ENCODE data around the gene ALAD.

DNA sequence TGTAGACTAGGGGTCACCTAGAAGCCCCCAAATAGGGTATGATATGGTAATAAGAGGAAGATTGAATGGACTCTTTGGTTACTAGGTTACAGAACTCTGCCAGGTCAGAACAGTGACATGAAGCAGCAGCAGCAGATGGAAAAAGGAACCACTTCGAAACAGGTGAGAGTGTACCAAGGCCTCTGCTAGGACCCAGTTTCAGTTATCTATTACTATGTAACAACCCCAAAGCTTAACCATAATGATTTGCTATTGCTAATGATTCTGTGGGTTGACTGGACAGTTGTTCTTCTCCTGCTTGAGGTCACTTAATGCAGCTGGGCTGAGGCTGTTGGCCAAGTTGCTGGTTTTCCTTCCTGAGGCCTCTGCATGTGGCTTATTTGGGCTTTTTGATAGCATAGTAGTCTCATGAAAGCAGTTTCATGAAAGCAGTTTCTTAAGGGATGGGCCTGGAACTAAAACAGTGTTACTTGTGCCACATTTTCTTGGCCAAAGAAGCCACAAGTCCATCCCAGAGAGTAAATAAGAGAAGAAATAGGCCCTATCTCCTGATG lies 27.1 kb upstream of the ALAD start:
- TF ChIP-seq, protein P1, sequence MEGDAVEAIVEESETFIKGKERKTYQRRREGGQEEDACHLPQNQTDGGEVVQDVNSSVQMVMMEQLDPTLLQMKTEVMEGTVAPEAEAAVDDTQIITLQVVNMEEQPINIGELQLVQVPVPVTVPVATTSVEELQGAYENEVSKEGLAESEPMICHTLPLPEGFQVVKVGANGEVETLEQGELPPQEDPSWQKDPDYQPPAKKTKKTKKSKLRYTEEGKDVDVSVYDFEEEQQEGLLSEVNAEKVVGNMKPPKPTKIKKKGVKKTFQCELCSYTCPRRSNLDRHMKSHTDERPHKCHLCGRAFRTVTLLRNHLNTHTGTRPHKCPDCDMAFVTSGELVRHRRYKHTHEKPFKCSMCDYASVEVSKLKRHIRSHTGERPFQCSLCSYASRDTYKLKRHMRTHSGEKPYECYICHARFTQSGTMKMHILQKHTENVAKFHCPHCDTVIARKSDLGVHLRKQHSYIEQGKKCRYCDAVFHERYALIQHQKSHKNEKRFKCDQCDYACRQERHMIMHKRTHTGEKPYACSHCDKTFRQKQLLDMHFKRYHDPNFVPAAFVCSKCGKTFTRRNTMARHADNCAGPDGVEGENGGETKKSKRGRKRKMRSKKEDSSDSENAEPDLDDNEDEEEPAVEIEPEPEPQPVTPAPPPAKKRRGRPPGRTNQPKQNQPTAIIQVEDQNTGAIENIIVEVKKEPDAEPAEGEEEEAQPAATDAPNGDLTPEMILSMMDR (IDR thresholded peaks at IDR 0.05; ENCODE audit: low read depth, low read length), result no peak
- no peak for TF ChIP-seq EZH2phosphoT487 (IDR thresholded peaks at IDR 0.05; ENCODE audit: low read depth)

All from OCI-LY3 (cell line).